Activated CD4-positive, alpha-beta T cell treated with anti-CD3 and anti-CD28 coated beads, Interleukin-2, amount 10 ng/mL, durations not matched to agents 24 days and 14 days (primary cell): ENCODE measurements around the gene AAMP. TPM values are rescaled to one million over a fixed set of nuclear protein-coding genes. Genes with fewer than 3 reads are reported as not detected.
A peak's percentile ranks its signal among the peaks of the same experiment; 100 is the strongest.
"Not testable (repeated sequence)": the region's sequence is repeated elsewhere in the genome, so short reads cannot be mapped to it uniquely, and the experiment has no call there.

ENCODE experiments used
- DNase-seq: peaks from one replicate; pipeline ENCODE4 v3.0.0; 2022
- H3K27ac Mint-ChIP-seq: one replicate; pipeline ENCODE4 v1.8.0; 2022; ENCODE audit warnings: mild to moderate bottlenecking, mixed read lengths
- H3K27me3 Mint-ChIP-seq: one replicate; pipeline ENCODE4 v1.8.0; 2022; ENCODE audit warnings: mixed read lengths
- H3K36me3 Mint-ChIP-seq: one replicate; pipeline ENCODE4 v1.8.0; 2022; ENCODE audit warnings: low read depth, mild to moderate bottlenecking, mixed read lengths
- H3K4me1 Mint-ChIP-seq: one replicate; pipeline ENCODE4 v1.8.0; 2021; ENCODE audit warnings: mixed read lengths
- H3K4me3 Mint-ChIP-seq: one replicate; pipeline ENCODE4 v1.8.0; 2022; ENCODE audit warnings: mild to moderate bottlenecking, moderate library complexity, mixed read lengths
- H3K9me3 Mint-ChIP-seq: one replicate; pipeline ENCODE4 v1.8.0; 2021; ENCODE audit warnings: mixed read lengths
- intact Hi-C: fragments of 100-400 bp; cut with micrococcal nuclease; formaldehyde crosslinking; loops from one replicate; pipeline ENCODE4 v1.15.1; 2023
- total RNA-seq: library from RNA; stranded (reverse); gene quantifications from 2 replicates; pipeline ENCODE4 v1.2.3, GENCODE V29; 2022

The AAMP gene, protein sequence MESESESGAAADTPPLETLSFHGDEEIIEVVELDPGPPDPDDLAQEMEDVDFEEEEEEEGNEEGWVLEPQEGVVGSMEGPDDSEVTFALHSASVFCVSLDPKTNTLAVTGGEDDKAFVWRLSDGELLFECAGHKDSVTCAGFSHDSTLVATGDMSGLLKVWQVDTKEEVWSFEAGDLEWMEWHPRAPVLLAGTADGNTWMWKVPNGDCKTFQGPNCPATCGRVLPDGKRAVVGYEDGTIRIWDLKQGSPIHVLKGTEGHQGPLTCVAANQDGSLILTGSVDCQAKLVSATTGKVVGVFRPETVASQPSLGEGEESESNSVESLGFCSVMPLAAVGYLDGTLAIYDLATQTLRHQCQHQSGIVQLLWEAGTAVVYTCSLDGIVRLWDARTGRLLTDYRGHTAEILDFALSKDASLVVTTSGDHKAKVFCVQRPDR
- total RNA-seq, result 85.3 and 89.0 TPM in 2 replicates

DNA sequence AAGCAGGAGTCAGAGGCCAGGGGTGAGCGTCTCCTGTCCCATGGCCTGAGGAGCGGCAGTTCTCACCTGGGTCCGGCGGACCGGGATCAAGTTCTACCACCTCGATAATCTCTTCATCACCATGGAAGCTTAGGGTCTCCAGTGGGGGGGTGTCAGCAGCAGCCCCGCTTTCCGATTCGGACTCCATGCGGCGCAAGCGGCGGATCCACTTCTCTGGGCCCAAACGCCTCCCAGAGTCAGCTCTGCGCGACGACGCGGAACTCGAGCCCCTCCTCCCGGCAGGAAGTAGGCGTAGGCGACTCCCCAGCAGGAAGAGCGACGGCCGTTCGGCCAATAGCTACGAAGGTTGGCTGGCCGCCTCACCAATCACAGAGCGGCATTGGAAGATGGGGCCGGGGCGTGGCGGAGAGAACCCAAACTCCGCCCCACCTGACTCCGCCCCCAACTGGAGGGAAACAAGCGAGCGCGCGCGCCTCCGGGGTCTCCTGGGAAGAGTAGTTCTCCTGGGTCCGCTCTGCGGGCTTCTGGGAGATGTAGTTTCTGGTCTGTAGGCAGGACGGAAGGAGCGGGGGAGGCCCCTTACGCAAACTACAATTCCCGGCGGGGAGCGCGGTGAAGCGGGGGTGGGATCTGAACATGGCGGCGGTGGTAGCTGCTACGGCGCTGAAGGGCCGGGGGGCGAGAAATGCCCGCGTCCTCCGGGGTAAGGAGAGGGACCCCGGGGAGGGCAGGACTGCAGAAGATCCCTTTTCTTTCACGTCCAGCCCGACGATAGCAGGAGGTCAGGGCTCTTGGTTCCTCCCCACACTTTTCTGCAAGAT, at the start of gene AAMP, which contains the start of gene PNKD:
AAMP (minus strand) TSS at position 238 of the 821 bp plus-strand sequence; CDS start at position 187, 51 bp downstream.
PNKD (plus strand) TSS at position 620 of the 821 bp plus-strand sequence; CDS start at position 637, 17 bp downstream.
- peaks cover 52% of the 10 kb centered on the region for H3K36me3 Mint-ChIP-seq
- peaks cover 2% of the 10 kb centered on the region for H3K27me3 Mint-ChIP-seq
- H3K4me1 Mint-ChIP-seq, result peaks cover 39% of the 10 kb centered on the region
- intact Hi-C loops, result loop anchor here (1.0 to 10.0 kb wide), 10 partner anchors 16 to 1855 kb away; partner anchors contain the start of genes ARPC2, CHPF, CNOT9 and SMARCAL1
- peak within 1 kb of the TSS; percentile 99 for H3K4me3 Mint-ChIP-seq
- H3K9me3 Mint-ChIP-seq, result no peaks in the 10 kb centered on the region
- peak within 1 kb of the TSS; percentile 96 for H3K27ac Mint-ChIP-seq
- peak; percentile 100 for DNase-seq

DNA sequence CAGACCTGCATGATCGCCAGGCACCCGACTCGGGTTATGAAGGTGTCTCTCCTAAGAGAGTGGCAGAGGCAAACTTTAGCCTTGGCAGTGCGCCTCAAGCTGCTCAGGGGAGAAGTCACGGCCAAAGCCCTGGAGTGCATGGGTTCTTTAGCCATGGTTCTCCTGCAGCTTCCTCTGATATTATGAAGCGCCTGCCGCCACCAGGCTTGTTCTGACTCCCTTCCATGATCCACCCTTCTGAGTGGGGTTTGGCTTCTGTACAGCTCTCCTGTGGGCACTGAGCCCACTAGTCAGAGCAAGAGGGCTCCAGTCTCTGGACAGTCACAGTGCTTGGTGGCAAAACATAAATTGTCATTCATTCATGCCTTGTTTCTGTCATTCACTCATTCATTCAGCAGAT, 48.3 kb upstream of the AAMP start:
- Mint-ChIP-seq H3K27ac (no peak overlapping the region), H3K9me3 (no peaks in the 10 kb centered on the region), H3K4me1 (peaks cover 25% of the 10 kb centered on the region), H3K27me3 (peaks cover 2% of the 10 kb centered on the region), H3K4me3 (no peak overlapping the region), H3K36me3 (peaks cover 3% of the 10 kb centered on the region)
- no peak for DNase-seq
- intact Hi-C loops, result no loop called here

DNA sequence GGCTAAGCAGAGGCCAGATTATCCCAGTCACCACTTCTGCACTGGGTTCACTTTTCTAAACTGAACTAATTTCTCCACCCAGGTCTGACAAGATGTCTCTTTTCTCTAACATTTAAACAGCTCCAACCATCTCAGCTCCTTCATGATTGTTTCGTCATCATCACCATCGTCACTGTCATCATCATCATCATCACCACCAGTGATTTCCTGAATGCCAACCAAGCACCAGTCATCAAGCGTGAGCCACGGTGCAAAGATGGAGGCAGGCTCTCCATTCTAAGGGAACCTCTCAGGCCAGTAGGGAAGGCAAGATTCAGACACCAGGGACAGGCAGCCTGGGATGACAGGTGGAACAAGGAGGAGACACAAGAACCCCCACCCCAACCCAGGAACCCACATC, 47.9 kb upstream of the AAMP start:
- H3K4me3 Mint-ChIP-seq, result no peak overlapping the region
- H3K36me3 Mint-ChIP-seq, result peaks cover 3% of the 10 kb centered on the region
- H3K4me1 Mint-ChIP-seq, result peaks cover 25% of the 10 kb centered on the region
- H3K27ac Mint-ChIP-seq, result no peak overlapping the region
- DNase-seq, result no peak
- intact Hi-C loops, result loop anchor here (2.0 kb wide), 2 partner anchors 17 to 31 kb away; no protein-coding TSS in a partner anchor
- no peaks in the 10 kb centered on the region for H3K9me3 Mint-ChIP-seq
- peaks cover 2% of the 10 kb centered on the region for H3K27me3 Mint-ChIP-seq

DNA sequence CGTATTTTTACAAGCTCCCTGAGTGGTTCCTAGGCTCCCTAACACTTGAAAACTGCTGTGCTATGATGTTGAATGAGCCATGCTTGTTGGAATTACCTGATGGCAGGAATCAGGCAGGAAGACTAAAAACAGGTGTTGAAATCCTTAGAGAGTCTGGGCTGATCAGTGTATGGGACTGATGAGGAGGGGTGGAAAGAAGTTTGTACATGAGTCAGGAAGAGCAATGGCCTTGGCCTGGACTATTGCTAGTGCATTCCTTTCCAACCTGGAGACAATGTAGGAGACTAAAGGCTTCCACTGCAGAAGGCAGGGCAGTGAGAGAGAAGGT, 47.3 kb upstream of the AAMP start:
- H3K9me3 Mint-ChIP-seq, result no peaks in the 10 kb centered on the region
- H3K27ac Mint-ChIP-seq, result peak overlapping the region; percentile 35
- no peaks in the 10 kb centered on the region for H3K27me3 Mint-ChIP-seq
- DNase-seq, result no peak
- peaks cover 23% of the 10 kb centered on the region for H3K4me1 Mint-ChIP-seq
- H3K4me3 Mint-ChIP-seq, result peak overlapping the region; percentile 10
- intact Hi-C loops, result loop anchor here (2.0 kb wide), 2 partner anchors 16 to 30 kb away; no protein-coding TSS in a partner anchor
- H3K36me3 Mint-ChIP-seq, result peaks cover 3% of the 10 kb centered on the region

DNA sequence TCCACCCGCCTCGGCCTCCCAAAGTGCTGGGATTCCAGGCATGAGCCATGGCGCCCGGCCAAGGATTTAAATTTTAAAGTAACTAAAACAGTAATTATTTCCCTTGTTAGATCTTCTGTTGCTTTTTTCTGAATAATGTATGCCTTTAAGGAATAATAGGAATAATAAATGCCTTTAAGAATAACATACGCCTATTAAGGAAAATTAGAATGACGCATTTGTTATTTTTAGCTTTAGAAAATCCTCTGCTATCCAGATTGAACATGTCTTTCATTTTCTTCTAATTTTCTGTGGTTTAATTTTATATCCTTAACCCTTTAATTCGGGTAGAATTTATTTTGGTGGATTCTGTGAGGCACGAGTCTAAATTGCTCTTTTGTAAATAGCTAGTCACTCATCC, 45.5 kb upstream of the AAMP start:
- Mint-ChIP-seq H3K27ac (no peak overlapping the region), H3K4me1 (peaks cover 23% of the 10 kb centered on the region), H3K27me3 (no peaks in the 10 kb centered on the region), H3K4me3 (no peak overlapping the region), H3K36me3 (peaks cover 3% of the 10 kb centered on the region), H3K9me3 (no peaks in the 10 kb centered on the region)
- DNase-seq, result no peak
- intact Hi-C loops, result no loop called here

DNA sequence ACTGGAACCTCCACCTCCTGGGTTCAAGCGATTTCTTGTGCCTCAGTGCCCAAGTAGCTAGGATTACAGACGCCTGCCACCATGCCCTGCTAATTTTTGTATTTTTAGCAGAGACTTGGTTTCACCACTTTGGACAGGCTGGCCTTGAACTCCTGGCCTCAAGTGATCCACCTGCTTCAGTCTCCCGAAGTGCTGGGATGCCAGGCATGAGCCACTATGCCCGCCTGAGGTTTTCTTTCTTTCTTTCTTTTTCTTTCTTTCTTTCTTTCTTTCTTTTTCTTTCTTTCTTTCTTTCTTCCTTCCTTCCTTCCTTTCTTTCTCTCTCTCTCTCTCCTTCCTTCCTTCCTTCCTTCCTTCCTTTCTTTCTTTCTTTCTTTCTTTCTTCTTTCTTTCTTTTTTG, 44.8 kb upstream of the AAMP start:
- H3K9me3 Mint-ChIP-seq, H3K36me3 Mint-ChIP-seq, H3K27me3 Mint-ChIP-seq, H3K4me3 Mint-ChIP-seq, intact Hi-C loops, DNase-seq, H3K27ac Mint-ChIP-seq: not testable (repeated sequence)
- peaks cover 23% of the 10 kb centered on the region for H3K4me1 Mint-ChIP-seq

DNA sequence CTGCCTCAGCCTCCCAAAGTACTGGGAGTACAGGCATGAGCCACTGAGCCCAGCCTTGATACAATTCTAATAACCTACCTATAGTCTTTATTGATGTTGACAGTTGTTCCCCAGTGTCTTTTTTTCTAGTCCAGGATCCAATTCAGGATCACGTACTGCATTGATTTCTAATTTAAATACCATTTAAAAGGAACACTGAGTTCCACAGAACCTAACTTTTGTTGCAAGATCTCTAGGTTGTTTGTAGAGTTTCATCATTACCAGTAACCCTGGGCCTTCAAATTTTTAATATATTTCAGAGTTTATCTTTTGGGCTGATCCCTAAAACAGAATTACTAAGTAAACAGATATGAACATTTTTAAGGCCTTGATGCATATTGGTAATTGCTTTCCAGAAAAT, 43.4 kb upstream of the AAMP start:
- no peaks in the 10 kb centered on the region for H3K9me3 Mint-ChIP-seq
- intact Hi-C loops, result no loop called here
- peaks cover 2% of the 10 kb centered on the region for H3K36me3 Mint-ChIP-seq
- H3K27me3 Mint-ChIP-seq, result no peaks in the 10 kb centered on the region
- peaks cover 22% of the 10 kb centered on the region for H3K4me1 Mint-ChIP-seq
- no peak overlapping the region for H3K4me3 Mint-ChIP-seq
- no peak overlapping the region for H3K27ac Mint-ChIP-seq
- no peak for DNase-seq

DNA sequence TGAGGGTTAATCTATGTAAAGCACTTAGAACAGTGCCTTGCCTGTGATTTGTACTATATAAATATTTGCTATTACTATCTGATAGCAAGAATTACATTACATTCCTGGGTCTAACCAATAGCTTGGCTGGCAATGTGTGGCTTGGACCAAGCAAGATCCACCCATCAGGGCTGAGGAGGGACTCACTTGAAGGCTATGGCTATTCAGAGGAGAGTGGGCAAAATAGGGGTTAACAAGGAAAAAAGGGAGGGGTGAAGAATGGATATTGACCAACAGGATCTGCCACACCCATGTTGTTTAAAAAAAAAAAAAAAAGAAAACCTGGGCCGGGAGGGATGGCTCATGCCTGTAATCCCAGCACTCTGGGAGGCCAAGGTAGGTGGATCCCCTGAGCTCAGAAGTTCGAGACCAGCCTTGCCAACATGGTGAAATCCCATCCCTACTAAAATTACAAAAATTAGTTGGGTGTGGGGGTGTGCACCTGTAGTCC, 42.4 kb upstream of the AAMP start:
- no peak overlapping the region for H3K27ac Mint-ChIP-seq
- H3K27me3 Mint-ChIP-seq, result peaks cover 2% of the 10 kb centered on the region
- intact Hi-C loops, result no loop called here
- peaks cover under 1% of the 10 kb centered on the region for H3K36me3 Mint-ChIP-seq
- no peak for DNase-seq
- H3K4me3 Mint-ChIP-seq, result no peak overlapping the region
- H3K9me3 Mint-ChIP-seq, result no peaks in the 10 kb centered on the region
- H3K4me1 Mint-ChIP-seq, result peaks cover 21% of the 10 kb centered on the region

DNA sequence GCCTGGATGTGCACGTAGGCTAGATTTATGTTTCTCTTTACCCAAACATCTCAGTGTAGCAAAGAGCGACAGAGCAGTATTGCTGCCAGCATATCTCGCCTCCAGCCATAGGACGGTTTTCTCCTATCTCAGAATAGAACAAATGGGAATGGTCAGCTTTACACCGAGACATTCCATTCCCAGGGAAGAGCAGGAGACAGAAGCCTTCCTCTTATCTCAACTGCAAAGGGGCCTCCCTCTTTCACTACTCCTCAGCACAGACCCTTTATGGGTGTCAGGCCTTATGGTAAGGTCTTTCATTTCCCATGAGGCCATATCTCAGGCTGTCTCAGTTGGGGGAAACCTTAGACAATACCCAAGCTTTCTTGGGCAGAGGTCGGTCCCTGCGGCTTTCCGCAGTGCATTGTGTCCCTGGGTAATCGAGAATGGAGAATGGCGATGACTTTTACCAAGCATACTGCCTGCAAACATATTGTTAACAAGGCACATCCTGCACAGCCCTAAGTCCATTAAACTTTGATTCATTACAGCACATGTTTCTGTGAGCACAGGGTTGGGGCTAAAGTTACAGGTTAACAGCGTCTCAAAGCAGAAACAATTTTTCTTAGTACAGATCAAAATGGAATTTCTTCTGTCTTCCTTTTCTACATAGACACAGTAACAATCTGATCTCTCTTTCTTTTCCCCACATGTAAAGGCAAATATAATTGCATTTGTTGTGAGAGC, 41.8 kb upstream of the AAMP start:
- H3K9me3 Mint-ChIP-seq, H3K27ac Mint-ChIP-seq, H3K36me3 Mint-ChIP-seq, intact Hi-C loops, DNase-seq, H3K4me3 Mint-ChIP-seq, H3K27me3 Mint-ChIP-seq: not testable (repeated sequence)
- H3K4me1 Mint-ChIP-seq, result peaks cover 17% of the 10 kb centered on the region

DNA sequence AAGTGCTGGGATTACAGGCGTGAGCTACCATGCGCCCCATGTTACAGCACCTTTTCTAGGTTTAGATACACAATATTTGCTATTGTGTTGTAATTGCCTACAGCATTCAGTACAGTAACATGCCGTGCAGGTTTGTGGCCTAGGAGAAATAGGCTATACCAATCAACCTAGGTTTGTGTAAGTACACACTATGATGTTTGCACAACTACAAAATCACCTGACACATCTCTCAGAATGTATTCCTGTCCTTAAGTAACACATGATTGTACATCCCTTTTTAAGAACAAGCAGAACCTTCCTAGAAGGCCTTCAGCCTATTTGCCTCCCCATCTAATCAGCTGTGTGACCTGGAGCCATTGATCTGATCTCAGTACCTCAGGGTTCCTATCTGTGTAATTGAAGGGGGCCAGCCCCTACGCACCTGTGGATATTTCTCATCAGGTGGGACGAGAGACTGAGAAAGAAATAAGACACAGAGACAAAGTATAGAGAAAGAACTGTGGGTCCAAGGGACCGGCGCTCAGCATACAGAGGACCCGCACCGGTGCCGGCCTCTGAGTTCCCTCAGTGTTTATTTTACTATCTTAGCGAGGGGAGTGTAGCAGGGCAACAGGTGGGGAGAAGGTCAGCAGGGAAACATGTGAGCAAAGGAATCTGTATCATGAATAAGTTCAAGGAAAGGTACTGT, 41.1 kb upstream of the AAMP start:
- Mint-ChIP-seq H3K4me1 (peaks cover 12% of the 10 kb centered on the region), H3K27ac (no peak overlapping the region), H3K4me3 (no peak overlapping the region), H3K9me3 (no peaks in the 10 kb centered on the region), H3K36me3 (no peaks in the 10 kb centered on the region), H3K27me3 (peaks cover 2% of the 10 kb centered on the region)
- no peak for DNase-seq
- intact Hi-C loops, result no loop called here

DNA sequence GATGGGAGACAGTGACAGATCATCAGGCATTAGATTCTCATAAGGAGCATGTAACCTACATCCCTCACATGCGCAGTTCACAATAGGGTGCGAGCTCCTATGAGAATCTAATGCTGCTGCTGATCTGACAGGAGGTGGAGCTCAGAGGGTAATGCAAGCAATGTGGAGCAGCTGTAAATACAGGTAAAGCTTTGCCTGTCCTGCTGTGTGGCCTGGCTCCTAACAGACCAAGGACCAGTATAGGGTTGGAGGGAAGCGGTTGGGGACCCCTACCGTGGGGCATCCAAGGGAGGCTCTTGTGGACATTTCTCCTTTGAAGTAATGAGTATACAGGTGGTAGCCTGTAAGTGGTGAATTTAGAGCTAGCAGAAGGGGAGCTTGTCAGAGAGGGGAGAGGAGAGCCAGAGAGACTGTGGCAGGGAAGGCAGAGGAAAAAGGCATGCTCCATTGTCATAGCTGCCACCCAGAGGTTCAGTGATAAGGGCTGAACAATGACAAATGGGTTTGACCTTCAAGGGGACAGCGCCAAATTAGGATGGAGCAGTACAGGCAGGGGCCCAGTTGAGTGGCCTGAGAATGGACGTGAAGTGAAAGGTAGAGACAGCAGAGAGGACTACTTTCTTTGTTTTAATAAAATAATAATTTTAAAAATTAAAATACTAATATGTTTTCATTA, 37.6 kb upstream of the AAMP start:
- Mint-ChIP-seq H3K36me3 (no peaks in the 10 kb centered on the region), H3K4me1 (peaks cover 6% of the 10 kb centered on the region), H3K9me3 (no peaks in the 10 kb centered on the region), H3K4me3 (no peak overlapping the region), H3K27ac (no peak overlapping the region), H3K27me3 (peaks cover 2% of the 10 kb centered on the region)
- intact Hi-C loops, result no loop called here
- DNase-seq, result no peak

DNA sequence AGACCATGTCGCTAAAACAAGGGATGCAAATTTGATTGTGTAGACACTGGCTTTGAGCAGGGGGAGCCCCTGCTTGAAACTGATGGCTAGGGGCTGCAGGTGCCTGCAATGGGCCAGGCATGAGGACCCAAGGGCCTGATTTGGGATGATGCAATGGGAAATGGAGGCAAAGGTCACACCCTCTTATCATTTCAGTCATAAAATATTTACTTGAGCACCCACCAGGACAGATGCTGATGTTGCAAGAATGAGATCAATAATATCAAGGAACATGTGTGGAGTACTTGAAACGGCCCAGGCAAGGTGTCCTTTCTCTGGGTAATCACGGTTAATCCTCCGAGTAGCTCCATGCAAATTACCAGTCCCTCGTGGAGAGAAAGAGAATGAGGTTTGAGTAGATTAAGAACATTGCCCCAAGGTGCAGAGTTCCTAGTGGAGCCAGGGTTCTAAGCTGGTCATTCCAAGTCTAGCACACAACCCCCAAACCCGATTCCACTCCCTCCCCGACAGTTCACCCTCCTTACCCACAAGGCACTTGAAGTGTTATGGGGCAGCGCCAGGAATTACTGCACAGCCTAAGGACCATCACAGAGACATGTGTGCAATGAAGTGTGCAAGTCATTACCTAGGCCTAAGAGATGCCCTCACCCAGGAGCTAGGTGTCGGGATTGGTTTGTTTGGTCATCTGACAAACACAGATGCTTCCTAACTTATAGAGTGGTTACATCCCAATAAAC, 36.4 kb upstream of the AAMP start:
- no peaks in the 10 kb centered on the region for H3K36me3 Mint-ChIP-seq
- no peak overlapping the region for H3K4me3 Mint-ChIP-seq
- H3K27ac Mint-ChIP-seq, result no peak overlapping the region
- intact Hi-C loops, result no loop called here
- DNase-seq, result no peak
- peaks cover 2% of the 10 kb centered on the region for H3K27me3 Mint-ChIP-seq
- H3K4me1 Mint-ChIP-seq, result peaks cover 9% of the 10 kb centered on the region
- no peaks in the 10 kb centered on the region for H3K9me3 Mint-ChIP-seq
